Measurements from ENCODE around the gene TNXB. TPM values are rescaled to one million over a fixed set of nuclear protein-coding genes. Genes with fewer than 3 reads are reported as not detected.
"Not testable (repeated sequence)": the region's sequence is repeated elsewhere in the genome, so short reads cannot be mapped to it uniquely, and the experiment has no call there.

TNXB gene
- total RNA-seq, 2 experiments from 2014 or later, result 0.43 to 1.2 TPM

- Mint-ChIP-seq H3K4me3 (no peak overlapping the region), H3K27me3 (no peaks in the 10 kb centered on the region)
Observed at GRCh38 chr6:32050562-32050961, 58.6 kb downstream of the TNXB start.

GRCh38 chr6:32049736-32050135 is 59.4 kb downstream of the TNXB start:
- H3K4me1 Mint-ChIP-seq, H3K27me3 Mint-ChIP-seq, H3K36me3 Mint-ChIP-seq, DNase-seq, H3K4me3 Mint-ChIP-seq, H3K9me3 Mint-ChIP-seq, H3K27ac Mint-ChIP-seq: not testable (repeated sequence)

More at GRCh38 chr6:32050562-32050961, 58.6 kb downstream of the TNXB start:
- Mint-ChIP-seq H3K4me1 (peaks cover 4% of the 10 kb centered on the region), H3K27ac (no peak overlapping the region), H3K9me3 (no peaks in the 10 kb centered on the region), H3K36me3 (no peaks in the 10 kb centered on the region)
- no peak for DNase-seq

- not testable (repeated sequence) for H3K9me3 Mint-ChIP-seq, H3K36me3 Mint-ChIP-seq, H3K27ac Mint-ChIP-seq, H3K4me3 Mint-ChIP-seq, H3K27me3 Mint-ChIP-seq, DNase-seq, H3K4me1 Mint-ChIP-seq
Observed at GRCh38 chr6:32049149-32049548, 60.0 kb downstream of the TNXB start.

- Mint-ChIP-seq H3K27me3 (no peaks in the 10 kb centered on the region), H3K4me1 (peaks cover 4% of the 10 kb centered on the region), H3K27ac (no peak overlapping the region), H3K4me3 (no peak overlapping the region), H3K36me3 (no peaks in the 10 kb centered on the region), H3K9me3 (no peaks in the 10 kb centered on the region)
- DNase-seq, result peak; percentile 56
Observed at GRCh38 chr6:32047855-32048766, 61.0 kb downstream of the TNXB start.

GRCh38 chr6:32047539-32047854 is 61.6 kb downstream of the TNXB start:
- Mint-ChIP-seq H3K27ac (no peak overlapping the region), H3K4me1 (peaks cover 4% of the 10 kb centered on the region), H3K9me3 (no peaks in the 10 kb centered on the region), H3K36me3 (no peaks in the 10 kb centered on the region), H3K27me3 (no peaks in the 10 kb centered on the region), H3K4me3 (no peak overlapping the region)
- no peak for DNase-seq

GRCh38 chr6:32047084-32047478 is 62.1 kb downstream of the TNXB start:
- Mint-ChIP-seq H3K9me3 (no peaks in the 10 kb centered on the region), H3K4me1 (peaks cover 4% of the 10 kb centered on the region), H3K27me3 (no peaks in the 10 kb centered on the region), H3K27ac (no peak overlapping the region), H3K4me3 (no peak overlapping the region), H3K36me3 (no peaks in the 10 kb centered on the region)
- no peak for DNase-seq

GRCh38 chr6:32046450-32047083 is 62.6 kb downstream of the TNXB start:
- Mint-ChIP-seq H3K9me3 (no peaks in the 10 kb centered on the region), H3K27me3 (no peaks in the 10 kb centered on the region), H3K27ac (no peak overlapping the region), H3K36me3 (no peaks in the 10 kb centered on the region), H3K4me1 (peaks cover 4% of the 10 kb centered on the region), H3K4me3 (no peak overlapping the region)
- DNase-seq, result no peak

GRCh38 chr6:32045811-32046449 is 63.2 kb downstream of the TNXB start:
- no peaks in the 10 kb centered on the region for H3K36me3 Mint-ChIP-seq
- no peak for DNase-seq
- peaks cover 4% of the 10 kb centered on the region for H3K4me1 Mint-ChIP-seq
- H3K27ac Mint-ChIP-seq, result no peak overlapping the region
- H3K4me3 Mint-ChIP-seq, result no peak overlapping the region
- no peaks in the 10 kb centered on the region for H3K9me3 Mint-ChIP-seq
- H3K27me3 Mint-ChIP-seq, result no peaks in the 10 kb centered on the region

GRCh38 chr6:32044916-32045315 is 64.2 kb downstream of the TNXB start:
- DNase-seq, H3K36me3 Mint-ChIP-seq, H3K4me1 Mint-ChIP-seq, H3K27me3 Mint-ChIP-seq, H3K4me3 Mint-ChIP-seq, H3K9me3 Mint-ChIP-seq, H3K27ac Mint-ChIP-seq: not testable (repeated sequence)

- not testable (repeated sequence) for H3K4me1 Mint-ChIP-seq, DNase-seq, H3K4me3 Mint-ChIP-seq, H3K36me3 Mint-ChIP-seq, H3K9me3 Mint-ChIP-seq, H3K27me3 Mint-ChIP-seq, H3K27ac Mint-ChIP-seq
Observed at GRCh38 chr6:32043589-32044380, 65.4 kb downstream of the TNXB start.

- not testable (repeated sequence) for H3K4me1 Mint-ChIP-seq, H3K9me3 Mint-ChIP-seq, H3K27ac Mint-ChIP-seq, H3K27me3 Mint-ChIP-seq, H3K4me3 Mint-ChIP-seq, H3K36me3 Mint-ChIP-seq, DNase-seq
Observed at GRCh38 chr6:32042276-32042675, 66.9 kb downstream of the TNXB start.

- H3K36me3 Mint-ChIP-seq, H3K9me3 Mint-ChIP-seq, H3K4me1 Mint-ChIP-seq, DNase-seq, H3K4me3 Mint-ChIP-seq, H3K27ac Mint-ChIP-seq, H3K27me3 Mint-ChIP-seq: not testable (repeated sequence)
Observed at GRCh38 chr6:32041385-32041784, 67.8 kb downstream of the TNXB start.

- H3K4me3 Mint-ChIP-seq, H3K9me3 Mint-ChIP-seq, H3K36me3 Mint-ChIP-seq, H3K27ac Mint-ChIP-seq, DNase-seq, H3K27me3 Mint-ChIP-seq, H3K4me1 Mint-ChIP-seq: not testable (repeated sequence)
Observed at GRCh38 chr6:32041050-32041321, 68.2 kb downstream of the TNXB start.

- H3K9me3 Mint-ChIP-seq, H3K4me3 Mint-ChIP-seq, H3K36me3 Mint-ChIP-seq, DNase-seq, H3K27me3 Mint-ChIP-seq, H3K4me1 Mint-ChIP-seq, H3K27ac Mint-ChIP-seq: not testable (repeated sequence)
Observed at GRCh38 chr6:32040299-32041049, 68.7 kb downstream of the TNXB start.

All from activated naive CD8-positive, alpha-beta T cell treated with anti-CD3 and anti-CD28 coated beads for 36 hours (primary cell).